Astrocyte of the hippocampus (primary cell): ENCODE data around the gene TRAPPC3L.
A peak's percentile ranks its signal among the peaks of the same experiment; 100 is the strongest.

Source experiments
- DNase-seq: peaks from one replicate; pipeline ENCODE4 v3.0.0; 2011; ENCODE audit warnings: low read depth, low spot score

TRAPPC3L gene

GRCh38 chr6:116465246-116465645, 80.2 kb downstream of the TRAPPC3L start:
- DNase-seq, result no peak

- DNase-seq, result no peak
Observed at GRCh38 chr6:116463301-116463700, 82.2 kb downstream of the TRAPPC3L start.

GRCh38 chr6:116461932-116462885, 83.3 kb downstream of the TRAPPC3L start:
- peak; percentile 79 for DNase-seq

- no peak for DNase-seq
Observed at GRCh38 chr6:116461331-116461931, 84.1 kb downstream of the TRAPPC3L start, which contains the start of gene CALHM6. CALHM6 (plus strand) TSS chr6:116461375; CDS start chr6:116461930, 555 bp downstream.

GRCh38 chr6:116459927-116460326, 85.6 kb downstream of the TRAPPC3L start:
- no peak for DNase-seq

GRCh38 chr6:116458264-116458663, 87.2 kb downstream of the TRAPPC3L start:
- no peak for DNase-seq

- DNase-seq, result no peak
Observed at GRCh38 chr6:116456927-116457326, 88.6 kb downstream of the TRAPPC3L start.

- no peak for DNase-seq
Observed at GRCh38 chr6:116456106-116456505, 89.4 kb downstream of the TRAPPC3L start.

- no peak for DNase-seq
Observed at GRCh38 chr6:116452531-116452930, 93.0 kb downstream of the TRAPPC3L start.

- DNase-seq, result no peak
Observed at GRCh38 chr6:116451916-116452315, 93.6 kb downstream of the TRAPPC3L start.

GRCh38 chr6:116450769-116451740, 94.4 kb downstream of the TRAPPC3L start:
- DNase-seq, result no peak

GRCh38 chr6:116450185-116450710, 95.2 kb downstream of the TRAPPC3L start:
- no peak for DNase-seq

- DNase-seq, result no peak
Observed at GRCh38 chr6:116449565-116449964, 95.9 kb downstream of the TRAPPC3L start.

GRCh38 chr6:116447496-116448011, 97.9 kb downstream of the TRAPPC3L start:
- DNase-seq, result peak; percentile 75

GRCh38 chr6:116447052-116447451, 98.4 kb downstream of the TRAPPC3L start:
- DNase-seq, result peak; percentile 43

- no peak for DNase-seq
Observed at GRCh38 chr6:116446399-116446798, 99.1 kb downstream of the TRAPPC3L start.

- no peak for DNase-seq
Observed at GRCh38 chr6:116445102-116445501, 100.4 kb downstream of the TRAPPC3L start.
